K562 (cell line): ENCODE results near the gene USP10. TPM values are rescaled to one million over a fixed set of nuclear protein-coding genes. Genes with fewer than 3 reads are reported as not detected.

Source experiments
- ATAC-seq: fragments of 200-7000 bp; cut with Tn5 transposase; 3 replicates; pipeline ENCODE4 v1.9.1; 2020; ENCODE audit warnings: moderate library complexity
- BruUV-seq: library from RNA; stranded (reverse); fragments of 400-500 nt; replicated peaks from 2 replicates; lab custom pipeline; 2021; lab: Mats Ljungman, UMichigan
- CTCF ChIA-PET: fragments of 300-600 bp; formaldehyde crosslinking; extraction: SDS; loops from one replicate; lab custom pipeline; 2021; ENCODE audit warnings: low intra/inter-chr PET ratio; lab: Yijun Ruan, JAX
- POLR2A ChIA-PET: fragments of 300-600, 350-650 bp; sonication (Branson Sonifier 250); formaldehyde crosslinking; extraction: SDS; loops from one replicate; lab custom pipeline; 2021; ENCODE audit warnings: antibody characterized with exemption, inconsistent platforms; lab: Yijun Ruan, JAX
- DNase-seq, 4 experiments: peaks; one replicate each; pipeline versions ENCODE4 v3.0.0 to v3.0.0-alpha.2; 2011 to 2018; ENCODE audit warnings: low spot score in 3 of 4, mixed read lengths in 3 of 4; ENCODE audit errors: extremely low read depth in 1 of 4
- FAIRE-seq: peaks from 2 replicates; lab custom pipeline; 2011; peaks lifted over from hg19 to GRCh38; lab: Jason Lieb, UNC
- H2AFZ ChIP-seq: 2 replicates; pipeline ENCODE4 v1.6.0; 2011; ENCODE audit warnings: low read depth, low read length, control low read depth, inconsistent platforms
- H3K27ac ChIP-seq: fragments of 200-600 bp; 3 replicates; pipeline ENCODE4 v1.8.0; 2011; ENCODE audit warnings: low read depth, mild to moderate bottlenecking, control low read depth, inconsistent platforms, low read length, moderate library complexity, mixed read lengths; ENCODE audit errors: extremely low read depth
- H3K27me3 ChIP-seq, 2 experiments: fragments of 300-600 bp in 1 of 2; 2 replicates in 1 of 2; 3 replicates in 1 of 2; pipeline versions ENCODE4 v1.6.0 to v1.8.0; 2011; ENCODE audit warnings: inconsistent platforms in 2 of 2, low read length in 2 of 2, mild to moderate bottlenecking in 1 of 2, mixed read lengths in 1 of 2, moderate library complexity in 1 of 2; ENCODE audit not compliant: control insufficient read depth in 2 of 2, insufficient read depth in 2 of 2
- H3K36me3 ChIP-seq: fragments of 300-600 bp; 3 replicates; pipeline ENCODE4 v1.8.0; 2011; ENCODE audit warnings: mild to moderate bottlenecking, low read length, inconsistent platforms; ENCODE audit not compliant: control insufficient read depth, insufficient read depth
- H3K4me1 ChIP-seq, 2 experiments: fragments of 200-600 bp in 1 of 2; replicated peaks in 1 of 2; 2 replicates in 1 of 2; 3 replicates in 1 of 2; pipeline versions ENCODE4 v1.5.1 to v1.8.0; 2011; ENCODE audit warnings: inconsistent platforms in 2 of 2, low read length in 2 of 2, mild to moderate bottlenecking in 1 of 2, mixed read lengths in 1 of 2, moderate library complexity in 1 of 2; ENCODE audit not compliant: control insufficient read depth in 2 of 2, insufficient read depth in 2 of 2
- H3K4me2 ChIP-seq: 2 replicates; pipeline ENCODE4 v1.6.1; 2011; ENCODE audit warnings: low read length, control low read depth, inconsistent platforms, mixed read lengths; ENCODE audit not compliant: insufficient read depth
- H3K4me3 ChIP-seq: fragments of 200-600 bp; sonication (generic), shearing (Covaris generic); 2 replicates; pipeline ENCODE4 v1.5.1; 2016; ENCODE audit warnings: control low read depth, inconsistent platforms
- H3K79me2 ChIP-seq: fragments of 200-600 bp; 3 replicates; pipeline ENCODE4 v1.8.0; 2011; ENCODE audit warnings: low read length, inconsistent platforms; ENCODE audit not compliant: control insufficient read depth, insufficient read depth
- H3K9ac ChIP-seq, 2 experiments: 2 replicates each; pipeline versions ENCODE4 v1.6.0 to v1.6.1; 2011; ENCODE audit warnings: low read depth in 2 of 2, low read length in 2 of 2, control low read depth in 1 of 2, inconsistent platforms in 1 of 2, mild to moderate bottlenecking in 1 of 2, mixed read lengths in 1 of 2; ENCODE audit not compliant: insufficient read depth in 1 of 2
- H3K9me1 ChIP-seq: one replicate; pipeline ENCODE4 v1.6.0; 2011; ENCODE audit warnings: inconsistent platforms, mild to moderate bottlenecking, low read length, moderate library complexity; ENCODE audit not compliant: control insufficient read depth, insufficient read depth
- H3K9me3 ChIP-seq: replicated peaks from 2 replicates; pipeline ENCODE4 v1.5.1; 2011; ENCODE audit warnings: low read depth, low read length, inconsistent platforms; ENCODE audit not compliant: control insufficient read depth, insufficient read depth
- H4K20me1 ChIP-seq: replicated peaks from 2 replicates; pipeline ENCODE4 v1.6.1; 2011; ENCODE audit warnings: low read length, inconsistent platforms, mixed read lengths; ENCODE audit not compliant: control insufficient read depth, insufficient read depth
- FOXJ3 ChIP-seq: sonication (generic); formaldehyde crosslinking; IDR thresholded peaks from 2 replicates; pipeline ENCODE4 v1.4.0; 2020; ENCODE audit warnings: mild to moderate bottlenecking, missing genetic modification reagents
- HMG20B ChIP-seq: fragments of 250-450 bp; sonication (Bioruptor Pico); IDR thresholded peaks from 2 replicates; pipeline ENCODE4 v1.5.0; 2021; ENCODE audit warnings: mild to moderate bottlenecking
- SIRT6 ChIP-seq: IDR thresholded peaks from one replicate; pipeline ENCODE4 v1.6.1; 2012; ENCODE audit warnings: low read depth, mild to moderate bottlenecking, control low read depth, inconsistent platforms, low read length, moderate library complexity
- SP2 ChIP-seq: IDR thresholded peaks from 2 replicates; pipeline ENCODE4 v1.6.1; 2011; ENCODE audit warnings: mild to moderate bottlenecking, low read depth, low read length, moderate library complexity; ENCODE audit not compliant: poor library complexity, severe bottlenecking; ENCODE audit errors: extremely low read depth
- TAF1 ChIP-seq: IDR thresholded peaks from 2 replicates; pipeline ENCODE4 v1.6.1; 2011; ENCODE audit warnings: mild to moderate bottlenecking, low read length, moderate library complexity; ENCODE audit not compliant: insufficient read depth, control insufficient read depth, severe bottlenecking; ENCODE audit errors: extremely low read depth
- TGIF2 ChIP-seq: sonication (generic); formaldehyde crosslinking; IDR thresholded peaks from 2 replicates; pipeline ENCODE4 v1.8.1; 2022; ENCODE audit warnings: mild to moderate bottlenecking, missing genetic modification reagents, moderate library complexity
- WGBS: fragments of 100-300 bp; shearing (Covaris generic); methylation state at CpG from one replicate; pipeline ENCODE4 v1.1.6; 2016; ENCODE audit warnings: low coverage, mixed read lengths; ENCODE audit not compliant: insufficient coverage; ENCODE audit errors: missing lambda C conversion rate; 5-methylcytosine and 5-hydroxymethylcytosine counted together
- in situ Hi-C: fragments of 300-500 bp; cut with MboI; formaldehyde crosslinking; loops from 4 replicates; pipeline ENCODE4 v1.15.0; 2018; ENCODE audit warnings: inconsistent platforms, mixed read lengths
- intact Hi-C: fragments of 100-400 bp; cut with micrococcal nuclease; formaldehyde crosslinking; loops from 2 replicates; pipeline ENCODE4 v1.14.2; 2022
- polyA plus RNA-seq, 8 experiments: library from polyadenylated mRNA; depleted of rRNA in 4 of 8; stranded (reverse) in 5 of 8; unstranded in 3 of 8; fragments of >200 nt; fragmentation: Nextera tagmentation in 2 of 8; fragmentation: Illumina TruSeq in 1 of 8; extraction: Ambion mirVana in 2 of 8; extraction: Trizol in 1 of 8; gene quantifications; 2 replicates each; pipeline versions ENCODE4 v1.2.1 to v1.2.3, GENCODE V29; 2011 to 2014; ENCODE audit warnings: inconsistent platforms in 1 of 8, missing spikeins in 1 of 8
- total RNA-seq, 7 experiments: library from RNA; depleted of rRNA in 6 of 7; stranded (reverse); fragments of >200 nt in 6 of 7; fragmentation: Illumina TruSeq in 2 of 7; extraction: Trizol in 2 of 7; gene quantifications; 2 replicates each; pipeline versions ENCODE4 v1.2.1 to v1.2.3, GENCODE V29; 2011 to 2021; ENCODE audit warnings: low replicate concordance in 1 of 7
- TF ChIP-seq, protein P1 (sequence below): sonication (generic); formaldehyde crosslinking; IDR thresholded peaks from 2 replicates; pipeline ENCODE4 v1.8.0; 2022; ENCODE audit warnings: mild to moderate bottlenecking, missing genetic modification reagents
- TF ChIP-seq, protein P2 (sequence below): fragments of 250-450 bp; sonication (Bioruptor Pico); IDR thresholded peaks from 2 replicates; pipeline ENCODE4 v1.8.0; 2022; ENCODE audit warnings: moderate library complexity, mild to moderate bottlenecking, inconsistent platforms
- TF ChIP-seq, protein P3 (sequence below): fragments of 200-400 bp; formaldehyde crosslinking; IDR thresholded peaks from 2 replicates; pipeline ENCODE4 v1.6.1; 2017; ENCODE audit warnings: mild to moderate bottlenecking, low read depth, low read length, moderate library complexity
- TF ChIP-seq, protein P4 (sequence below): sonication (generic); formaldehyde crosslinking; IDR thresholded peaks from 2 replicates; pipeline ENCODE4 v1.4.0; 2020; ENCODE audit warnings: mild to moderate bottlenecking, missing genetic modification reagents

USP10 gene
- total and polyA plus RNA-seq, 9 of the 15 experiments (the other 6 are each of a cell fraction or from before 2014, with no cell fraction given) = 61.7 to 197 (median 116) TPM

DNA sequence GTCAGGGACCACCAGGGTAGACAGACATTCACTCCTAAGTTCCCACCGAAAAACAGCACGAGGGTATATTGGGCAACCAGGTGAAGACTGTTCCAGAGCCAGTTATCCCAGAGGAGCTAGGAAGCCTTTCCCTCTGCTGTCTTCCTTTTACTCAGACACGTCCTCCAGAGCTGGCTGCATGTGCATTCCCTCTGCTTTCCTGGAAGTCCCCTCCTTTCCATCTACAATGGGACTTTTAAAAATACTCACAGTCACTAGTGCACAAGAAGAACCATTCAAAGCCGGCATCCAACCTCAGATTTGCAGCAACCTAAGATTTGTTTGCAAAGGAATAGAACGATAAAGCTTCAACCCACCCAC lies 87.4 kb downstream of the USP10 start:
- POLR2A ChIA-PET = interaction anchor here (0.6 kb wide), 2 partner anchors 17 to 192 kb away, joined by 3 to 5 read pairs; no protein-coding TSS in a partner anchor
- BruUV-seq = no TSS peak
- no peak for FAIRE-seq
- TF ChIP-seq FOXJ3 (CRISPR knock-in tag) = no peak
- TF ChIP-seq, protein P1, sequence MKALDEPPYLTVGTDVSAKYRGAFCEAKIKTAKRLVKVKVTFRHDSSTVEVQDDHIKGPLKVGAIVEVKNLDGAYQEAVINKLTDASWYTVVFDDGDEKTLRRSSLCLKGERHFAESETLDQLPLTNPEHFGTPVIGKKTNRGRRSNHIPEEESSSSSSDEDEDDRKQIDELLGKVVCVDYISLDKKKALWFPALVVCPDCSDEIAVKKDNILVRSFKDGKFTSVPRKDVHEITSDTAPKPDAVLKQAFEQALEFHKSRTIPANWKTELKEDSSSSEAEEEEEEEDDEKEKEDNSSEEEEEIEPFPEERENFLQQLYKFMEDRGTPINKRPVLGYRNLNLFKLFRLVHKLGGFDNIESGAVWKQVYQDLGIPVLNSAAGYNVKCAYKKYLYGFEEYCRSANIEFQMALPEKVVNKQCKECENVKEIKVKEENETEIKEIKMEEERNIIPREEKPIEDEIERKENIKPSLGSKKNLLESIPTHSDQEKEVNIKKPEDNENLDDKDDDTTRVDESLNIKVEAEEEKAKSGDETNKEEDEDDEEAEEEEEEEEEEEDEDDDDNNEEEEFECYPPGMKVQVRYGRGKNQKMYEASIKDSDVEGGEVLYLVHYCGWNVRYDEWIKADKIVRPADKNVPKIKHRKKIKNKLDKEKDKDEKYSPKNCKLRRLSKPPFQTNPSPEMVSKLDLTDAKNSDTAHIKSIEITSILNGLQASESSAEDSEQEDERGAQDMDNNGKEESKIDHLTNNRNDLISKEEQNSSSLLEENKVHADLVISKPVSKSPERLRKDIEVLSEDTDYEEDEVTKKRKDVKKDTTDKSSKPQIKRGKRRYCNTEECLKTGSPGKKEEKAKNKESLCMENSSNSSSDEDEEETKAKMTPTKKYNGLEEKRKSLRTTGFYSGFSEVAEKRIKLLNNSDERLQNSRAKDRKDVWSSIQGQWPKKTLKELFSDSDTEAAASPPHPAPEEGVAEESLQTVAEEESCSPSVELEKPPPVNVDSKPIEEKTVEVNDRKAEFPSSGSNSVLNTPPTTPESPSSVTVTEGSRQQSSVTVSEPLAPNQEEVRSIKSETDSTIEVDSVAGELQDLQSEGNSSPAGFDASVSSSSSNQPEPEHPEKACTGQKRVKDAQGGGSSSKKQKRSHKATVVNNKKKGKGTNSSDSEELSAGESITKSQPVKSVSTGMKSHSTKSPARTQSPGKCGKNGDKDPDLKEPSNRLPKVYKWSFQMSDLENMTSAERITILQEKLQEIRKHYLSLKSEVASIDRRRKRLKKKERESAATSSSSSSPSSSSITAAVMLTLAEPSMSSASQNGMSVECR (CRISPR knock-in tag) = no peak
- TF ChIP-seq, protein P2, sequence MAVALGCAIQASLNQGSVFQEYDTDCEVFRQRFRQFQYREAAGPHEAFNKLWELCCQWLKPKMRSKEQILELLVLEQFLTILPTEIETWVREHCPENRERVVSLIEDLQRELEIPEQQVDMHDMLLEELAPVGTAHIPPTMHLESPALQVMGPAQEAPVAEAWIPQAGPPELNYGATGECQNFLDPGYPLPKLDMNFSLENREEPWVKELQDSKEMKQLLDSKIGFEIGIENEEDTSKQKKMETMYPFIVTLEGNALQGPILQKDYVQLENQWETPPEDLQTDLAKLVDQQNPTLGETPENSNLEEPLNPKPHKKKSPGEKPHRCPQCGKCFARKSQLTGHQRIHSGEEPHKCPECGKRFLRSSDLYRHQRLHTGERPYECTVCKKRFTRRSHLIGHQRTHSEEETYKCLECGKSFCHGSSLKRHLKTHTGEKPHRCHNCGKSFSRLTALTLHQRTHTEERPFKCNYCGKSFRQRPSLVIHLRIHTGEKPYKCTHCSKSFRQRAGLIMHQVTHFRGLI (CRISPR knock-in tag) = no peak
- TF ChIP-seq HMG20B (CRISPR knock-in tag) = no peak
- no peak for TF ChIP-seq SP2
- TF ChIP-seq, protein P3, sequence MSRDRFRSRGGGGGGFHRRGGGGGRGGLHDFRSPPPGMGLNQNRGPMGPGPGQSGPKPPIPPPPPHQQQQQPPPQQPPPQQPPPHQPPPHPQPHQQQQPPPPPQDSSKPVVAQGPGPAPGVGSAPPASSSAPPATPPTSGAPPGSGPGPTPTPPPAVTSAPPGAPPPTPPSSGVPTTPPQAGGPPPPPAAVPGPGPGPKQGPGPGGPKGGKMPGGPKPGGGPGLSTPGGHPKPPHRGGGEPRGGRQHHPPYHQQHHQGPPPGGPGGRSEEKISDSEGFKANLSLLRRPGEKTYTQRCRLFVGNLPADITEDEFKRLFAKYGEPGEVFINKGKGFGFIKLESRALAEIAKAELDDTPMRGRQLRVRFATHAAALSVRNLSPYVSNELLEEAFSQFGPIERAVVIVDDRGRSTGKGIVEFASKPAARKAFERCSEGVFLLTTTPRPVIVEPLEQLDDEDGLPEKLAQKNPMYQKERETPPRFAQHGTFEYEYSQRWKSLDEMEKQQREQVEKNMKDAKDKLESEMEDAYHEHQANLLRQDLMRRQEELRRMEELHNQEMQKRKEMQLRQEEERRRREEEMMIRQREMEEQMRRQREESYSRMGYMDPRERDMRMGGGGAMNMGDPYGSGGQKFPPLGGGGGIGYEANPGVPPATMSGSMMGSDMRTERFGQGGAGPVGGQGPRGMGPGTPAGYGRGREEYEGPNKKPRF = no peak
- no peak for TF ChIP-seq TGIF2 (CRISPR knock-in tag)
- TF ChIP-seq, protein P4, sequence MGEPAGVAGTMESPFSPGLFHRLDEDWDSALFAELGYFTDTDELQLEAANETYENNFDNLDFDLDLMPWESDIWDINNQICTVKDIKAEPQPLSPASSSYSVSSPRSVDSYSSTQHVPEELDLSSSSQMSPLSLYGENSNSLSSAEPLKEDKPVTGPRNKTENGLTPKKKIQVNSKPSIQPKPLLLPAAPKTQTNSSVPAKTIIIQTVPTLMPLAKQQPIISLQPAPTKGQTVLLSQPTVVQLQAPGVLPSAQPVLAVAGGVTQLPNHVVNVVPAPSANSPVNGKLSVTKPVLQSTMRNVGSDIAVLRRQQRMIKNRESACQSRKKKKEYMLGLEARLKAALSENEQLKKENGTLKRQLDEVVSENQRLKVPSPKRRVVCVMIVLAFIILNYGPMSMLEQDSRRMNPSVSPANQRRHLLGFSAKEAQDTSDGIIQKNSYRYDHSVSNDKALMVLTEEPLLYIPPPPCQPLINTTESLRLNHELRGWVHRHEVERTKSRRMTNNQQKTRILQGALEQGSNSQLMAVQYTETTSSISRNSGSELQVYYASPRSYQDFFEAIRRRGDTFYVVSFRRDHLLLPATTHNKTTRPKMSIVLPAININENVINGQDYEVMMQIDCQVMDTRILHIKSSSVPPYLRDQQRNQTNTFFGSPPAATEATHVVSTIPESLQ (CRISPR knock-in tag) = no peak
- TF ChIP-seq TAF1 = no peak
- no peak for TF ChIP-seq SIRT6

More for the DNA sequence above, 87.4 kb downstream of the USP10 start:
- H3K9me3 ChIP-seq = no peaks in the 10 kb centered on the region
- DNase-seq (no peak), ATAC-seq (no peak)
- intact Hi-C loops (no loop called here), in situ Hi-C loops (no loop called here)
- H3K9ac ChIP-seq = 0 out of 4 replicates have a peak overlapping the region, but pooled peaks of 1 of the 2 experiments have one; percentile 8
- H3K4me1 ChIP-seq = peaks cover 0 to 8% of the 10 kb centered on the region in 2 experiments; a peak in 1 of 5 replicates
- no peaks in the 10 kb centered on the region for H3K36me3 ChIP-seq
- H4K20me1 ChIP-seq = no peaks in the 10 kb centered on the region
- peaks cover 0 to 12% of the 10 kb centered on the region in 2 experiments; a peak in 2 of 5 replicates for H3K27me3 ChIP-seq
- H2AFZ ChIP-seq = no peak overlapping the region
- no peak overlapping the region for H3K4me2 ChIP-seq
- no peak overlapping the region for H3K27ac ChIP-seq
- CTCF ChIA-PET = no interaction called here
- no peaks in the 10 kb centered on the region for H3K79me2 ChIP-seq
- no peaks in the 10 kb centered on the region for H3K9me1 ChIP-seq
- H3K4me3 ChIP-seq = no peak overlapping the region
- 12% methylated on average over 5 of the region's 5 CpGs for WGBS
